ENCODE data around the gene RARRES1. TPM values are rescaled to one million over a fixed set of nuclear protein-coding genes. Genes with fewer than 3 reads are reported as not detected.

Gene RARRES1
- total RNA-seq (2022), result not detected in 2 replicates
- Bru-seq, nascent RNA, result percentile 19 among the genes with signal in this experiment
- percentile 18 among the genes with signal in this experiment for BruChase-seq, experiment 1, labeled RNA remaining after a 6-hour chase
- BruChase-seq, experiment 2, labeled RNA remaining after a 2-hour chase, result percentile 18 among the genes with signal in this experiment
- long read RNA-seq, partial matches to known transcripts, result 0 of 2 reads
- long read RNA-seq, other reads (novel, unspliced or antisense), result 1 of 2 reads

DNA sequence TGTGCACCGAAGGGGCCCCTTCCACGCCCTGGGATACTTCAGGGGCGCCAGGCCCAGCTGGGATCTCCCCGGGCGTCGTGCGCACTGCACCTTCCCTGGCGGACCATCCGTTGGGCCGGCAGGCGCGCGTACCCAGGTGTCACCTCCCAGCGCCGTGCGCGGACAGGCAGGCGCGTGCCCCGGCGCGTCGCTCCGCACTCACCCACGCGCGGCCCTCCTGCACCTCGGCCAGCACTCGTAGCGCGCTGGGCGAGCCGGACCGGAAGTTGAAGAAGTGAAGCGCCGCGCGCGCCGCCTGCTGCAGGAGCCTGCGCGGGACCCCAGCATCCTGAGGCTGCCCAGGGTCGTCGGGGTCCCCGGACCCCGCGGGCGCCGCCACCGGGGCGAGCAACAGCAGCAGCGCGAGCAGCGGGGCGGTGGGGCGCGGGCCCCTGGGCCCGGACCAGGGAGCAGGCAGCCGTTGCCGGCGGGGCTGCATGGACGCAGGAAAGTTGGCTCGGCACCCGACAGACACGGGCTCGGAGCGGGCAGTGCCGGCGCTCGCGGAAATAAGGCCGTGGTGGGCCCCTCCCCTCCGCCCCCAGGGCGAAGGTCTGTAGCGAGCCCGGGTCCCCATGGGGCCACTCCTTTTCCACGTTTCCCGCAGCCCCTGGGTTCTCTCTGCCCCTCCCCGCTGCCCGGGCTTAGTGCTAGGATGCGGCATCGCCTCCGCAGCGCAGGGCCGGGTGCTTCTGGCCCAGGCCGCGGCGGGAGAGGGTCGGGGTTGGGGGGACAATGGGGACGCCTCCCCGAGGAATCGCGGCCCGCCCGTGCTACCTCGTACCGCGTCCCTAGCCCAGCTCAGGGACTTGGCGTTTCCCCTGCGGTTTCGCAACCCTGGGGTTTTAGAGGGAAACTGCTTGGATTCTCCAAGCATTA, at the start of gene RARRES1:
Gene RARRES1 (minus strand): TSS at position 520 of the 918 bp plus-strand sequence. CDS start 42 bp downstream, at position 478.
- no peaks in the 10 kb centered on the region for H3K4me1 Mint-ChIP-seq (ENCODE audit: insufficient read depth, unreplicated experiment)
- no peaks in the 10 kb centered on the region for H3K36me3 Mint-ChIP-seq (ENCODE audit: insufficient read depth, unreplicated experiment)
- intact Hi-C loops (cut with micrococcal nuclease), result no loop called here
- H3K27me3 Mint-ChIP-seq (ENCODE audit: insufficient read depth, unreplicated experiment), result no peaks in the 10 kb centered on the region
- no peaks in the 10 kb centered on the region for H3K9me3 Mint-ChIP-seq (ENCODE audit: unreplicated experiment)
- H3K27ac Mint-ChIP-seq (ENCODE audit: low read depth, unreplicated experiment), result no peak within 1 kb of the TSS
- no peak for TF ChIP-seq CTCF (IDR thresholded peaks at IDR 0.05; ENCODE audit: unreplicated experiment)
- POLR2A ChIA-PET, result no interaction called here
- peak; percentile 50 for DNase-seq (ENCODE audit: unreplicated experiment)
- BruUV-seq (replicated peaks), result no TSS peak
- H3K4me3 Mint-ChIP-seq (ENCODE audit: unreplicated experiment), result peak within 1 kb of the TSS; percentile 64
- CTCF ChIA-PET, result interaction anchor here (7.2 kb wide), 1 partner anchor 58 kb away, joined by 238 read pairs; no protein-coding TSS in a partner anchor

GRCh38 chr3:158781849-158782248, 49.6 kb upstream of the RARRES1 start:
- POLR2A ChIA-PET, result no interaction called here
- Mint-ChIP-seq H3K4me3 (ENCODE audit: unreplicated experiment) (no peak overlapping the region), H3K9me3 (ENCODE audit: unreplicated experiment) (peaks cover 22% of the 10 kb centered on the region), H3K27ac (ENCODE audit: low read depth, unreplicated experiment) (no peak overlapping the region), H3K27me3 (ENCODE audit: insufficient read depth, unreplicated experiment) (no peaks in the 10 kb centered on the region), H3K36me3 (ENCODE audit: insufficient read depth, unreplicated experiment) (no peaks in the 10 kb centered on the region), H3K4me1 (ENCODE audit: insufficient read depth, unreplicated experiment) (no peaks in the 10 kb centered on the region)
- intact Hi-C loops (cut with micrococcal nuclease), result loop anchor here (10.0 kb wide), 1 partner anchor 1177 kb away; no protein-coding TSS in a partner anchor
- CTCF ChIA-PET, result no interaction called here
- TF ChIP-seq CTCF (IDR thresholded peaks at IDR 0.05; ENCODE audit: unreplicated experiment), result no peak
- DNase-seq (ENCODE audit: unreplicated experiment), result no peak
- no TSS peak for BruUV-seq (replicated peaks)

GRCh38 chr3:158781191-158781590, 48.9 kb upstream of the RARRES1 start:
- Mint-ChIP-seq H3K4me3 (ENCODE audit: unreplicated experiment) (no peak overlapping the region), H3K27me3 (ENCODE audit: insufficient read depth, unreplicated experiment) (no peaks in the 10 kb centered on the region), H3K9me3 (ENCODE audit: unreplicated experiment) (peaks cover 21% of the 10 kb centered on the region), H3K36me3 (ENCODE audit: insufficient read depth, unreplicated experiment) (no peaks in the 10 kb centered on the region), H3K4me1 (ENCODE audit: insufficient read depth, unreplicated experiment) (no peaks in the 10 kb centered on the region), H3K27ac (ENCODE audit: low read depth, unreplicated experiment) (no peak overlapping the region)
- DNase-seq (ENCODE audit: unreplicated experiment), result no peak
- no TSS peak for BruUV-seq (replicated peaks)
- TF ChIP-seq CTCF (IDR thresholded peaks at IDR 0.05; ENCODE audit: unreplicated experiment), result no peak
- POLR2A ChIA-PET, result interaction anchor here (1.0 to 1.1 kb wide), 2 partner anchors 8 to 11 kb away, joined by 3 to 4 read pairs; no protein-coding TSS in a partner anchor
- CTCF ChIA-PET, result interaction anchor here (0.7 to 1.9 kb wide), 3 partner anchors 8 to 65 kb away, joined by 3 to 6 read pairs (median 5); no protein-coding TSS in a partner anchor
- intact Hi-C loops (cut with micrococcal nuclease), result loop anchor here (10.0 kb wide), 1 partner anchor 1176 kb away; no protein-coding TSS in a partner anchor

- ChIA-PET POLR2A (interaction anchor here (1.0 to 1.1 kb wide), 2 partner anchors 9 to 11 kb away, joined by 3 to 4 read pairs; no protein-coding TSS in a partner anchor), CTCF (interaction anchor here (0.7 to 1.9 kb wide), 4 partner anchors 8 to 80 kb away, joined by 3 to 6 read pairs (median 4); no protein-coding TSS in a partner anchor)
- Mint-ChIP-seq H3K27ac (ENCODE audit: low read depth, unreplicated experiment) (no peak overlapping the region), H3K9me3 (ENCODE audit: unreplicated experiment) (peaks cover 16% of the 10 kb centered on the region), H3K4me1 (ENCODE audit: insufficient read depth, unreplicated experiment) (no peaks in the 10 kb centered on the region), H3K36me3 (ENCODE audit: insufficient read depth, unreplicated experiment) (no peaks in the 10 kb centered on the region), H3K4me3 (ENCODE audit: unreplicated experiment) (no peak overlapping the region), H3K27me3 (ENCODE audit: insufficient read depth, unreplicated experiment) (no peaks in the 10 kb centered on the region)
- no peak for DNase-seq (ENCODE audit: unreplicated experiment)
- TF ChIP-seq CTCF (IDR thresholded peaks at IDR 0.05; ENCODE audit: unreplicated experiment), result no peak
- intact Hi-C loops (cut with micrococcal nuclease), result loop anchor here (10.0 kb wide), 1 partner anchor 1176 kb away; no protein-coding TSS in a partner anchor
- no TSS peak for BruUV-seq (replicated peaks)
These were observed 48.5 kb upstream of the RARRES1 start for GRCh38 chr3:158780766-158781165.

Data from MCF 10A (cell line).